Adrenal gland (tissue), 5 donors: ENCODE data around the gene CALD1.

ENCODE experiments used
- POLR2A ChIP-seq, 2 donors: fragments of 450-650 bp; IDR thresholded peaks; one replicate each; pipeline ENCODE4 v1.6.1; 2017; ENCODE audit warnings: antibody characterized with exemption in 2 of 2, mild to moderate bottlenecking in 2 of 2, moderate library complexity in 1 of 2
- TF ChIP-seq, protein P1 (sequence below), 6 experiments: fragments of 450-650 bp in 4 of 6; fragments of 200-600 bp in 2 of 6; sonication (generic) in 1 of 6; IDR thresholded peaks; 1 replicate in 5 of 6; 2 replicates in 1 of 6; pipeline versions ENCODE4 v1.5.1 to v1.8.0; 2016 to 2021; ENCODE audit warnings: antibody characterized with exemption in 6 of 6, mild to moderate bottlenecking in 2 of 6, moderate library complexity in 1 of 6
- donor health status: DM: no; HTN: no; CAD: no.

DNA sequence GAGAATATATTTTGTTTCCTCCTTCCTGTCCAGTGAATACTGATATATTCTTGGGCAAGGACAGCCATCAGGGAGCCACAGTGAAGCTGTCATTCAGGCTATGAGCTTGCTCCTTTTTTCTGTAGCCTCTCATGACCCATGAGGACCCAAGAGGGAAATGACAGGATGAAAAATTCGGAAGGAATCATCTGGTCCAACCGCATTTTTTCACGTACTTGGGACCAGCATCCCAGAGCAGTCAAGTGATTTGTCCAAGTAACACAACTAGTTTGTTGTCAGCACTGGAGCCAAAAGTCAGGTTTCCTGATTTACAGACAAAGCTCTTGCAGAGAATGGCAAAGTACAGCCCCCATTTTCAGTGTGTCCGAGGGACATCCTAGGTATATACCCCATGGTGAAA is 159.7 kb downstream of the CALD1 start:
- no peak for TF ChIP-seq POLR2A (IDR thresholded peaks at IDR 0.05)
- TF ChIP-seq, protein P1, sequence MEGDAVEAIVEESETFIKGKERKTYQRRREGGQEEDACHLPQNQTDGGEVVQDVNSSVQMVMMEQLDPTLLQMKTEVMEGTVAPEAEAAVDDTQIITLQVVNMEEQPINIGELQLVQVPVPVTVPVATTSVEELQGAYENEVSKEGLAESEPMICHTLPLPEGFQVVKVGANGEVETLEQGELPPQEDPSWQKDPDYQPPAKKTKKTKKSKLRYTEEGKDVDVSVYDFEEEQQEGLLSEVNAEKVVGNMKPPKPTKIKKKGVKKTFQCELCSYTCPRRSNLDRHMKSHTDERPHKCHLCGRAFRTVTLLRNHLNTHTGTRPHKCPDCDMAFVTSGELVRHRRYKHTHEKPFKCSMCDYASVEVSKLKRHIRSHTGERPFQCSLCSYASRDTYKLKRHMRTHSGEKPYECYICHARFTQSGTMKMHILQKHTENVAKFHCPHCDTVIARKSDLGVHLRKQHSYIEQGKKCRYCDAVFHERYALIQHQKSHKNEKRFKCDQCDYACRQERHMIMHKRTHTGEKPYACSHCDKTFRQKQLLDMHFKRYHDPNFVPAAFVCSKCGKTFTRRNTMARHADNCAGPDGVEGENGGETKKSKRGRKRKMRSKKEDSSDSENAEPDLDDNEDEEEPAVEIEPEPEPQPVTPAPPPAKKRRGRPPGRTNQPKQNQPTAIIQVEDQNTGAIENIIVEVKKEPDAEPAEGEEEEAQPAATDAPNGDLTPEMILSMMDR (IDR thresholded peaks at IDR 0.05): no peak
